Prostate gland (tissue), 2 donors: ENCODE measurements around the gene CES4A. TPM values are rescaled to one million over a fixed set of nuclear protein-coding genes. Genes with fewer than 3 reads are reported as not detected.

Experiments
- DNase-seq: peaks from one replicate; pipeline ENCODE4 v3.0.0-alpha.2; 2019; ENCODE audit warnings: low spot score
- H3K27ac ChIP-seq, 2 donors: fragments of 200-600 bp; sonication (generic); 2 replicates each; pipeline ENCODE4 v1.5.1; 2017 to 2019
- H3K27me3 ChIP-seq: fragments of 200-600 bp; sonication (generic); replicated peaks from 2 replicates; pipeline ENCODE4 v1.5.1; 2019; ENCODE audit not compliant: insufficient read depth
- H3K36me3 ChIP-seq, 2 donors: fragments of 200-600 bp; sonication (generic); 1 replicate in 1 of 2; 2 replicates in 1 of 2; pipeline versions ENCODE4 v1.5.1 to v1.8.1; 2017 to 2019
- H3K4me1 ChIP-seq: fragments of 200-600 bp; sonication (generic); replicated peaks from 2 replicates; pipeline ENCODE4 v1.5.1; 2019
- H3K4me3 ChIP-seq, 2 donors: fragments of 200-600 bp; sonication (generic); 2 replicates each; pipeline ENCODE4 v1.5.1; 2017 to 2019
- H3K9me3 ChIP-seq: fragments of 200-600 bp; sonication (generic); 2 replicates; pipeline ENCODE4 v1.5.1; 2017
- POLR2A ChIP-seq: fragments of 450-650 bp; IDR thresholded peaks from one replicate; pipeline ENCODE4 v1.6.1; 2016; ENCODE audit warnings: antibody characterized with exemption, mild to moderate bottlenecking
- POLR2AphosphoS5 ChIP-seq: sonication (generic); formaldehyde crosslinking; IDR thresholded peaks from one replicate; pipeline ENCODE4 v1.6.1; 2017; ENCODE audit warnings: antibody characterized with exemption
- WGBS: methylation state at CpG from one replicate; pipeline ENCODE4 v1.1.5; 2018; 5-methylcytosine and 5-hydroxymethylcytosine counted together
- intact Hi-C: fragments of 100-400 bp; cut with DNase I; formaldehyde crosslinking; loops from one replicate; pipeline ENCODE4 v1.14.2; 2022
- total RNA-seq, 2 donors: library from RNA; depleted of rRNA; stranded (reverse); fragments of >200 nt; gene quantifications; one replicate each; pipeline ENCODE4 v1.1.0, GENCODE V29; 2016
- TF ChIP-seq, protein P1 (sequence below), 4 experiments: fragments of 200-600 bp in 2 of 4; fragments of 450-650 bp in 2 of 4; sonication (generic) in 2 of 4; IDR thresholded peaks; 1 replicate in 3 of 4; 2 replicates in 1 of 4; pipeline ENCODE4 v1.5.1; 2016 to 2019; ENCODE audit warnings: antibody characterized with exemption in 4 of 4, mild to moderate bottlenecking in 2 of 4, moderate library complexity in 2 of 4

Gene CES4A
- total RNA-seq, 2 donors from 2014 or later, result 1.4 to 10.7 TPM

DNA sequence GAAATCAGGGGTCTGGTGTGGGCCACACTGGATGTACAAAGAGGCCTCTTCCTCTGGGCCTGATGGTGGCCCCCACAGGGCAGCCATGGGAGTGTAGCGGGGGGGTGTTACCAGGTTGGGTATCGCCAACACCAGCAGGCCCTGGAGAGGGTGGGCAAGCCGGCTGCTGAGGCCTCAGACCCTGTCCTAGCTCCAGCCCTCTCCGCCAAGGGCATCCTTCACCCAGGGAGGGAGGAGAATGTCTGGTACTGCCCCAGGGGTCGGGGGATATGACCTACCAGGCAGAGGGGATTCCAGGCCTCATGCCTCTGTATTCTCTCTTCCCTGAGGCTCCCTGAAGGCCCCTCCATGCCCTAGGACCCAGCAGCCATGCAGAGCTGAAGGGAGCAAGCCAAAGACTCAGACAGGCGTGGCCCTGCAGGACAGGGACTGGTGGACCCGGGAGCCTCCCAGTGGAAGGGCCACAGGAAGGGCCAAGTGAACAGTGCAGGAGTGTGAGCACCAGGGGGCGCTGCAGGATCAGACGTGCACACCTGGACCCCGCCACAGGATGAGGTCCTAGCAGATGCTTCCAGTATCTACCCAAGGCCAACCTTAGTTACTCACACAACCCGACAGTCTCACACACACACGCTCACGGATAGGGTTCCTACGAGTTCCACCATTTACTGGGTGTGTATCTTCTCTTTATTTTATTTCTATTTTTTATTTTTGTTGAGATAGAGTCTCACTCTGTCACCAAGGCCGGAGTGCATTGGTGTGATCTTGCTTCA is 10.9 kb upstream of the CES4A start:
- no peak overlapping the region for H3K27ac ChIP-seq
- 29% methylated on average over 15 of the region's 15 CpGs for WGBS
- no peaks in the 10 kb centered on the region for H3K36me3 ChIP-seq
- H3K27me3 ChIP-seq, result no peaks in the 10 kb centered on the region
- no peak overlapping the region for H3K4me3 ChIP-seq
- no peaks in the 10 kb centered on the region for H3K9me3 ChIP-seq
- peak; percentile 86 for DNase-seq
- intact Hi-C loops, result loop anchor here (1.0 to 2.0 kb wide), 2 partner anchors 178 to 207 kb away; no protein-coding TSS in a partner anchor
- no peaks in the 10 kb centered on the region for H3K4me1 ChIP-seq
- peak; percentile 51 for TF ChIP-seq POLR2AphosphoS5
- no peak for TF ChIP-seq POLR2A
- TF ChIP-seq, protein P1, sequence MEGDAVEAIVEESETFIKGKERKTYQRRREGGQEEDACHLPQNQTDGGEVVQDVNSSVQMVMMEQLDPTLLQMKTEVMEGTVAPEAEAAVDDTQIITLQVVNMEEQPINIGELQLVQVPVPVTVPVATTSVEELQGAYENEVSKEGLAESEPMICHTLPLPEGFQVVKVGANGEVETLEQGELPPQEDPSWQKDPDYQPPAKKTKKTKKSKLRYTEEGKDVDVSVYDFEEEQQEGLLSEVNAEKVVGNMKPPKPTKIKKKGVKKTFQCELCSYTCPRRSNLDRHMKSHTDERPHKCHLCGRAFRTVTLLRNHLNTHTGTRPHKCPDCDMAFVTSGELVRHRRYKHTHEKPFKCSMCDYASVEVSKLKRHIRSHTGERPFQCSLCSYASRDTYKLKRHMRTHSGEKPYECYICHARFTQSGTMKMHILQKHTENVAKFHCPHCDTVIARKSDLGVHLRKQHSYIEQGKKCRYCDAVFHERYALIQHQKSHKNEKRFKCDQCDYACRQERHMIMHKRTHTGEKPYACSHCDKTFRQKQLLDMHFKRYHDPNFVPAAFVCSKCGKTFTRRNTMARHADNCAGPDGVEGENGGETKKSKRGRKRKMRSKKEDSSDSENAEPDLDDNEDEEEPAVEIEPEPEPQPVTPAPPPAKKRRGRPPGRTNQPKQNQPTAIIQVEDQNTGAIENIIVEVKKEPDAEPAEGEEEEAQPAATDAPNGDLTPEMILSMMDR (IDR thresholded peaks at IDR 0.05), result peak; percentile 94 to 98 (median 96)

GRCh38 chr16:66979011-66979717 is 9.2 kb upstream of the CES4A start:
- Histone ChIP-seq H3K4me3 (no peak overlapping the region), H3K27me3 (no peaks in the 10 kb centered on the region), H3K9me3 (no peaks in the 10 kb centered on the region), H3K27ac (no peak overlapping the region), H3K4me1 (no peaks in the 10 kb centered on the region), H3K36me3 (no peaks in the 10 kb centered on the region)
- 56% methylated on average over 16 of the region's 16 CpGs for WGBS
- intact Hi-C loops, result no loop called here
- no peak for DNase-seq
- TF ChIP-seq POLR2AphosphoS5, result no peak
- no peak for TF ChIP-seq POLR2A
- TF ChIP-seq, protein P1 (IDR thresholded peaks at IDR 0.05), result no peak

DNA sequence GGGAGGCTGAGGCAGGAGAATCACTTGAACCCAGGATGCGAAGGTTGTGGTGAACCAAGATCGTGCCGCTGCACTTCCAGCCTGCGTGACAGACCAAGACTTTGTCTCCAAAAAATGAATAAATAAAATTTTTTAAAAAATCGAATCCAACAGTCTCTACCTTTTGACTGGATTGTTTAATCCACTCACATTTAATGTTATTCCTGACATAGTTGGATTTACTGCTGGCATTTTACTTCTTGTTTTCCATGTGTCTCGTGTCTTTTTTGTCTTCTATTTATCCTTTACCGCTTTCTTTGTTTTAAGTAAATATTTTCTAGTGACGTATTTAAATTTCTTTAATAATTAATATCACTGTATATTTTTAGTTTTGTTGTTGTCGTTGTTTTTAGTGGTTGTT is 5.4 kb upstream of the CES4A start:
- H3K4me1 ChIP-seq, result no peaks in the 10 kb centered on the region
- H3K36me3 ChIP-seq, result no peaks in the 10 kb centered on the region
- no peak for TF ChIP-seq POLR2A
- TF ChIP-seq, protein P1 (IDR thresholded peaks at IDR 0.05), result no peak
- TF ChIP-seq POLR2AphosphoS5, result no peak
- intact Hi-C loops, result no loop called here
- no peak overlapping the region for H3K27ac ChIP-seq
- H3K27me3 ChIP-seq, result no peaks in the 10 kb centered on the region
- no peaks in the 10 kb centered on the region for H3K9me3 ChIP-seq
- no peak for DNase-seq
- no peak overlapping the region for H3K4me3 ChIP-seq
- WGBS, result 95% methylated on average over 9 of the region's 9 CpGs

GRCh38 chr16:66984892-66985311 is 3.5 kb upstream of the CES4A start:
- H3K4me3 ChIP-seq, result no peak overlapping the region
- no peaks in the 10 kb centered on the region for H3K36me3 ChIP-seq
- H3K27me3 ChIP-seq, result no peaks in the 10 kb centered on the region
- no peak for DNase-seq
- TF ChIP-seq, protein P1 (IDR thresholded peaks at IDR 0.05), result no peak
- TF ChIP-seq POLR2AphosphoS5 (no peak), POLR2A (no peak)
- no peak overlapping the region for H3K27ac ChIP-seq
- H3K4me1 ChIP-seq, result no peaks in the 10 kb centered on the region
- H3K9me3 ChIP-seq, result no peaks in the 10 kb centered on the region
- 94% methylated on average over 4 of the region's 4 CpGs for WGBS
- intact Hi-C loops, result no loop called here
